NCI-H460 (cell line): Measurements from ENCODE around the gene ARL6IP5. TPM values are rescaled to one million over a fixed set of nuclear protein-coding genes. Genes with fewer than 3 reads are reported as not detected.

ENCODE experiments used
- DNase-seq: peaks from one replicate; pipeline ENCODE4 v3.0.0-alpha.2; 2016; ENCODE audit warnings: low read depth; ENCODE audit errors: extremely low read depth
- small RNA-seq, 2 experiments: library from RNA; depleted of rRNA; stranded (forward); fragments of <200 nt; gene quantifications; one replicate each; pipeline ENCODE3, GENCODE V24; 2014
- total RNA-seq: library from RNA; depleted of rRNA; stranded (reverse); fragments of >200 nt; shearing (Covaris generic); gene quantifications from 2 replicates; pipeline ENCODE4 v1.2.3, GENCODE V29; 2014; rRNA removed

ARL6IP5 gene
- total RNA-seq, 1 experiment from 2014 or later: 102 TPM

GRCh38 chr3:69145688-69146087 is 61.0 kb downstream of the ARL6IP5 start:
- DNase-seq: no peak

GRCh38 chr3:69149586-69149985 is 64.8 kb downstream of the ARL6IP5 start:
- no peak for DNase-seq

Small RNAs within 50 kb of the gene (small RNA-seq; reads per million reads assigned to genes)
- 0.02 to 0.23 reads per million in 2 experiments for gene MIR3136

Other genes with a start within 250 kb of the ARL6IP5 start
- 0.10 TPM in 1 of 2 replicates, not detected in the other for gene TAFA4, start 152.4 kb upstream of the ARL6IP5 start, total RNA-seq
- gene EOGT, start 71.3 kb upstream of the ARL6IP5 start, total RNA-seq: 24.7 and 30.7 TPM in 2 replicates
- 14.8 and 16.8 TPM in 2 replicates for gene TMF1, start 32.6 kb upstream of the ARL6IP5 start, total RNA-seq
- 60.2 and 61.7 TPM in 2 replicates for gene UBA3, start 4.6 kb upstream of the ARL6IP5 start, total RNA-seq
- gene LMOD3, start 37.7 kb downstream of the ARL6IP5 start, total RNA-seq: 0.84 and 1.1 TPM in 2 replicates